Spleen (tissue), 11 donors: Measurements from ENCODE around the gene SFXN3. TPM values are rescaled to one million over a fixed set of nuclear protein-coding genes. Genes with fewer than 3 reads are reported as not detected.

Source experiments
- DNase-seq: peaks from one replicate; pipeline ENCODE4 v3.0.0-alpha.2; 2020
- H3K27ac ChIP-seq, 8 donors: fragments of 200-600 bp; sonication (generic) in 7 of 8; 1 replicate in 4 of 8; 2 replicates in 4 of 8; pipeline versions ENCODE4 v1.5.0 to v1.8.0; 2016 to 2021; ENCODE audit warnings: inconsistent platforms in 4 of 8, mild to moderate bottlenecking in 4 of 8, moderate library complexity in 1 of 8
- H3K27me3 ChIP-seq, 7 donors: fragments of 200-600 bp; sonication (generic) in 6 of 7; replicated peaks in 1 of 7; 1 replicate in 4 of 7; 2 replicates in 3 of 7; pipeline versions ENCODE4 v1.5.0 to v1.8.0; 2016 to 2021; ENCODE audit warnings: inconsistent platforms in 3 of 7, mild to moderate bottlenecking in 1 of 7
- H3K36me3 ChIP-seq, 6 donors: fragments of 200-600 bp; sonication (generic) in 5 of 6; 1 replicate in 4 of 6; 2 replicates in 2 of 6; pipeline versions ENCODE4 v1.5.0 to v1.8.0; 2016 to 2021; ENCODE audit warnings: inconsistent platforms in 2 of 6
- H3K4me1 ChIP-seq, 6 donors: fragments of 200-600 bp; sonication (generic) in 5 of 6; 1 replicate in 3 of 6; 2 replicates in 3 of 6; pipeline versions ENCODE4 v1.5.0 to v1.8.0; 2016 to 2021; ENCODE audit warnings: inconsistent platforms in 3 of 6
- H3K4me3 ChIP-seq, 8 donors: fragments of 200-600 bp; sonication (generic) in 7 of 8; 1 replicate in 4 of 8; 2 replicates in 4 of 8; pipeline versions ENCODE4 v1.5.0 to v1.8.0; 2016 to 2021; ENCODE audit warnings: inconsistent platforms in 4 of 8, mild to moderate bottlenecking in 4 of 8, moderate library complexity in 2 of 8
- H3K9me3 ChIP-seq, 8 donors: fragments of 200-600 bp; sonication (generic) in 7 of 8; 1 replicate in 4 of 8; 2 replicates in 4 of 8; pipeline versions ENCODE4 v1.5.0 to v1.8.0; 2016 to 2021; ENCODE audit warnings: inconsistent platforms in 4 of 8
- CTCF ChIP-seq, 11 experiments: fragments of 200-600 bp in 7 of 11; fragments of 450-650 bp in 4 of 11; sonication (generic) in 4 of 11; IDR thresholded peaks in 8 of 11; conservative IDR thresholded peaks in 3 of 11; 1 replicate in 7 of 11; 2 replicates in 4 of 11; pipeline versions ENCODE4 v1.4.0 to v1.8.0; 2016 to 2021; ENCODE audit warnings: antibody characterized with exemption in 11 of 11, inconsistent platforms in 4 of 11, mild to moderate bottlenecking in 1 of 11
- POLR2A ChIP-seq, 3 donors: fragments of 450-650 bp; IDR thresholded peaks; one replicate each; pipeline ENCODE4 v1.5.1; 2017; ENCODE audit warnings: antibody characterized with exemption in 3 of 3, mild to moderate bottlenecking in 1 of 3
- POLR2AphosphoS5 ChIP-seq, 3 donors: sonication (generic); formaldehyde crosslinking; IDR thresholded peaks; one replicate each; pipeline ENCODE4 v1.5.1; 2017; ENCODE audit warnings: antibody characterized with exemption in 3 of 3
- WGBS, 5 donors: extraction: QIAGEN DNeasy Blood & Tissue Kit in 3 of 5; methylation state at CpG; one replicate each; pipeline versions ENCODE4 v1.1.5 to v1.1.7; 2013 to 2018; 5-methylcytosine and 5-hydroxymethylcytosine counted together
- intact Hi-C: fragments of 100-400 bp; cut with DNase I; formaldehyde crosslinking; loops from one replicate; pipeline ENCODE4 v1.15.0; 2023; ENCODE audit warnings: low total_unique reads
- polyA plus RNA-seq, 3 donors: library from polyadenylated mRNA; stranded (reverse); fragments of 200-250 nt; gene quantifications; one replicate each; pipeline ENCODE4 v1.2.1, GENCODE V29; 2013
- total RNA-seq, 7 donors: library from RNA; depleted of rRNA in 3 of 7; stranded (reverse); fragments of >200 nt in 3 of 7; fragmentation: NEBNext Ultra II Directional in 4 of 7; extraction: Animal tissue kit (Norgen Biotek cat#: 25700) in 4 of 7; gene quantifications; one replicate each; pipeline versions ENCODE4 v1.1.0 to v1.2.1, GENCODE V29; 2016 to 2021
- donor health status: healthy with polysubstance abuse.
- donor health status: DM: no; HTN: no; CAD: no; lungs with moderate emphysema.
- donor health status: DM: no; HTN: no; CAD: no.
- donor health status: Bipolar disorder and iron deficiency.
- donor health status: healthy.
- donor health status: DM: no; HTN: no; CAD: no.
- donor health status: DM: yes; HTN: yes; CAD: no.

SFXN3 gene
- total and polyA plus RNA-seq, 10 donors: 7.9 to 70.0 (median 38.5) TPM

GRCh38 chr10:101040851-101041250, 9.8 kb downstream of the SFXN3 start:
- intact Hi-C loops: no loop called here
- TF ChIP-seq POLR2A (IDR thresholded peaks at IDR 0.05): no peak
- TF ChIP-seq POLR2AphosphoS5 (IDR thresholded peaks at IDR 0.05): no peak
- TF ChIP-seq CTCF (IDR thresholded peaks at IDR 0.05 in 8 of 11, conservative IDR thresholded peaks at IDR 0.05 in 3 of 11): no peak
- 27 to 66% (median 41%) methylated on average over 2 of the region's 2 CpGs for WGBS, 5 donors

GRCh38 chr10:101041252-101041761, 10.3 kb downstream of the SFXN3 start:
- H3K4me1 ChIP-seq: peaks cover 15 to 32% (median 25%) of the 10 kb centered on the region in 6 donors
- intact Hi-C loops: no loop called here
- peak; percentile 82 to 96 (median 92) for TF ChIP-seq CTCF (IDR thresholded peaks at IDR 0.05 in 8 of 11, conservative IDR thresholded peaks at IDR 0.05 in 3 of 11)
- TF ChIP-seq POLR2A (IDR thresholded peaks at IDR 0.05): no peak
- TF ChIP-seq POLR2AphosphoS5 (IDR thresholded peaks at IDR 0.05): peak in 1 of 3 donors; percentile 21
- peak; percentile 85 for DNase-seq
- no peak overlapping the region for H3K4me3 ChIP-seq
- peaks cover 0 to 3% (median 0%) of the 10 kb centered on the region in 7 donors for H3K27me3 ChIP-seq
- peak overlapping the region in 4 of 8 donors; percentile 77 to 88 (median 80) for H3K27ac ChIP-seq
- peaks cover 4 to 43% (median 35%) of the 10 kb centered on the region in 6 donors for H3K36me3 ChIP-seq
- 26 to 37% (median 27%) methylated on average over 5 to 6 of the region's 6 CpGs for WGBS, 5 donors
- no peaks in the 10 kb centered on the region for H3K9me3 ChIP-seq

More at GRCh38 chr10:101040851-101041250, 9.8 kb downstream of the SFXN3 start:
- Histone ChIP-seq H3K27me3 (no peaks in the 10 kb centered on the region), H3K9me3 (no peaks in the 10 kb centered on the region), H3K27ac (peak overlapping the region in 2 of 8 donors; percentile 6 to 88), H3K4me1 (peaks cover 15 to 32% (median 25%) of the 10 kb centered on the region in 6 donors), H3K4me3 (no peak overlapping the region), H3K36me3 (peaks cover 5 to 48% (median 40%) of the 10 kb centered on the region in 6 donors)
- DNase-seq: peak; percentile 71

GRCh38 chr10:101042118-101042517, 11.1 kb downstream of the SFXN3 start:
- Histone ChIP-seq H3K9me3 (no peaks in the 10 kb centered on the region), H3K27me3 (peaks cover 0 to 11% (median 3%) of the 10 kb centered on the region in 7 donors), H3K4me1 (peaks cover 15 to 32% (median 25%) of the 10 kb centered on the region in 6 donors), H3K4me3 (peak overlapping the region in 3 of 8 donors; percentile 43 to 67 (median 54)), H3K27ac (peak overlapping the region; percentile 77 to 88 (median 82)), H3K36me3 (peaks cover 0 to 35% (median 28%) of the 10 kb centered on the region in 6 donors)
- no peak for DNase-seq
- intact Hi-C loops: no loop called here
- 60 to 81% (median 68%) methylated on average over 4 of the region's 4 CpGs for WGBS, 5 donors
- TF ChIP-seq POLR2AphosphoS5 (IDR thresholded peaks at IDR 0.05) (no peak), CTCF (IDR thresholded peaks at IDR 0.05 in 8 of 11, conservative IDR thresholded peaks at IDR 0.05 in 3 of 11) (no peak), POLR2A (IDR thresholded peaks at IDR 0.05) (no peak)

GRCh38 chr10:101042667-101043362, 11.8 kb downstream of the SFXN3 start:
- 3 to 6% (median 5%) methylated on average over 33 to 40 of the region's 40 CpGs for WGBS, 5 donors
- Histone ChIP-seq H3K36me3 (peaks cover 0 to 28% (median 21%) of the 10 kb centered on the region in 6 donors), H3K4me1 (peaks cover 15 to 32% (median 25%) of the 10 kb centered on the region in 6 donors), H3K27ac (peak overlapping the region; percentile 77 to 88 (median 82)), H3K9me3 (no peaks in the 10 kb centered on the region), H3K27me3 (peaks cover 0 to 18% (median 10%) of the 10 kb centered on the region in 7 donors), H3K4me3 (peak overlapping the region; percentile 38 to 67 (median 47))
- TF ChIP-seq POLR2A (IDR thresholded peaks at IDR 0.05): no peak
- peak; percentile 79 to 88 (median 87) for TF ChIP-seq POLR2AphosphoS5 (IDR thresholded peaks at IDR 0.05)
- peak in 5 of 11 experiments; percentile 7 to 32 (median 20) for TF ChIP-seq CTCF (IDR thresholded peaks at IDR 0.05 in 8 of 11, conservative IDR thresholded peaks at IDR 0.05 in 3 of 11)
- intact Hi-C loops: no loop called here
- DNase-seq: peak; percentile 98
